ENCODE results near the gene ITPK1. TPM values are rescaled to one million over a fixed set of nuclear protein-coding genes. Genes with fewer than 3 reads are reported as not detected.
A peak's percentile ranks its signal among the peaks of the same experiment; 100 is the strongest.

The ITPK1 gene
- total RNA-seq, 1 experiment from 2014 or later: 60.1 TPM

- peaks cover 3% of the 10 kb centered on the region for H3K36me3 ChIP-seq (ENCODE audit: control insufficient read depth, insufficient read depth, low read length)
- peaks cover 14% of the 10 kb centered on the region for H3K9me3 ChIP-seq
- H3K4me3 ChIP-seq (ENCODE audit: low read depth, low read length): no peak overlapping the region
- intact Hi-C loops (cut with micrococcal nuclease; ENCODE audit: unreplicated experiment): no loop called here
- Mint-ChIP-seq H3K9me3 (ENCODE audit: unreplicated experiment) (peaks cover 30% of the 10 kb centered on the region), H3K4me3 (ENCODE audit: unreplicated experiment) (no peak overlapping the region), H3K27ac (ENCODE audit: unreplicated experiment) (no peak overlapping the region), H3K36me3 (ENCODE audit: insufficient read depth, unreplicated experiment) (peaks cover 14% of the 10 kb centered on the region), H3K27me3 (ENCODE audit: insufficient read depth, unreplicated experiment) (no peaks in the 10 kb centered on the region), H3K4me1 (ENCODE audit: low read depth, unreplicated experiment) (no peaks in the 10 kb centered on the region)
- no TSS peak for BruUV-seq (replicated peaks)
- no peaks in the 10 kb centered on the region for H3K4me1 ChIP-seq
- no peaks in the 10 kb centered on the region for H3K27me3 ChIP-seq (replicated peaks; ENCODE audit: control insufficient read depth, insufficient read depth, low read length)
- TF ChIP-seq CTCF (IDR thresholded peaks at IDR 0.05; ENCODE audit: insufficient read depth in 1 of 2, low read depth in 1 of 2, low read length in 1 of 2, severe bottlenecking in 1 of 2, unreplicated experiment in 1 of 2): no peak
- DNase-seq: no peak
- CTCF ChIA-PET: no interaction called here
- POLR2A ChIA-PET: no interaction called here
Measured at GRCh38 chr14:92973798-92974372, 141.8 kb downstream of the ITPK1 start.

- H3K4me3 Mint-ChIP-seq (ENCODE audit: unreplicated experiment): no peak overlapping the region
- peaks cover 14% of the 10 kb centered on the region for H3K36me3 Mint-ChIP-seq (ENCODE audit: insufficient read depth, unreplicated experiment)
- H3K4me3 ChIP-seq (ENCODE audit: low read depth, low read length): no peak overlapping the region
- H3K4me1 ChIP-seq: no peaks in the 10 kb centered on the region
- H3K36me3 ChIP-seq (ENCODE audit: control insufficient read depth, insufficient read depth, low read length): peaks cover 3% of the 10 kb centered on the region
- intact Hi-C loops (cut with micrococcal nuclease; ENCODE audit: unreplicated experiment): no loop called here
- H3K4me1 Mint-ChIP-seq (ENCODE audit: low read depth, unreplicated experiment): no peaks in the 10 kb centered on the region
- TF ChIP-seq CTCF (IDR thresholded peaks at IDR 0.05; ENCODE audit: insufficient read depth in 1 of 2, low read depth in 1 of 2, low read length in 1 of 2, severe bottlenecking in 1 of 2, unreplicated experiment in 1 of 2): peak; percentile 47 to 57
- H3K9me3 ChIP-seq: peaks cover 8% of the 10 kb centered on the region; the same call in 1 of the 2 replicates
- CTCF ChIA-PET: no interaction called here
- DNase-seq: peak in 1 of 2 experiments; percentile 59
- H3K27ac Mint-ChIP-seq (ENCODE audit: unreplicated experiment): no peak overlapping the region
- no TSS peak for BruUV-seq (replicated peaks)
- H3K27me3 ChIP-seq (replicated peaks; ENCODE audit: control insufficient read depth, insufficient read depth, low read length): no peaks in the 10 kb centered on the region
- H3K27me3 Mint-ChIP-seq (ENCODE audit: insufficient read depth, unreplicated experiment): no peaks in the 10 kb centered on the region
- peaks cover 27% of the 10 kb centered on the region for H3K9me3 Mint-ChIP-seq (ENCODE audit: unreplicated experiment)
- POLR2A ChIA-PET: no interaction called here
Measured at GRCh38 chr14:92973261-92973797, 142.4 kb downstream of the ITPK1 start.

- H3K4me1 ChIP-seq: no peaks in the 10 kb centered on the region
- POLR2A ChIA-PET: no interaction called here
- H3K4me3 ChIP-seq (ENCODE audit: low read depth, low read length): no peak overlapping the region
- Mint-ChIP-seq H3K4me1 (ENCODE audit: low read depth, unreplicated experiment) (no peaks in the 10 kb centered on the region), H3K27me3 (ENCODE audit: insufficient read depth, unreplicated experiment) (no peaks in the 10 kb centered on the region), H3K4me3 (ENCODE audit: unreplicated experiment) (no peak overlapping the region), H3K27ac (ENCODE audit: unreplicated experiment) (no peak overlapping the region), H3K36me3 (ENCODE audit: insufficient read depth, unreplicated experiment) (peaks cover 9% of the 10 kb centered on the region), H3K9me3 (ENCODE audit: unreplicated experiment) (peaks cover 10% of the 10 kb centered on the region)
- H3K9me3 ChIP-seq: peaks cover 6% of the 10 kb centered on the region; the same call in 1 of the 2 replicates
- intact Hi-C loops (cut with micrococcal nuclease; ENCODE audit: unreplicated experiment): no loop called here
- peaks cover 3% of the 10 kb centered on the region for H3K36me3 ChIP-seq (ENCODE audit: control insufficient read depth, insufficient read depth, low read length)
- BruUV-seq (replicated peaks): no TSS peak
- no peaks in the 10 kb centered on the region for H3K27me3 ChIP-seq (replicated peaks; ENCODE audit: control insufficient read depth, insufficient read depth, low read length)
- no peak for DNase-seq
- TF ChIP-seq CTCF (IDR thresholded peaks at IDR 0.05; ENCODE audit: insufficient read depth in 1 of 2, low read depth in 1 of 2, low read length in 1 of 2, severe bottlenecking in 1 of 2, unreplicated experiment in 1 of 2): no peak
- CTCF ChIA-PET: no interaction called here
Measured at GRCh38 chr14:92971601-92972180, 144.0 kb downstream of the ITPK1 start.
